Measurements from ENCODE around the gene TUBA1C. TPM values are rescaled to one million over a fixed set of nuclear protein-coding genes. Genes with fewer than 3 reads are reported as not detected.
"Not testable (repeated sequence)": the region's sequence is repeated elsewhere in the genome, so short reads cannot be mapped to it uniquely, and the experiment has no call there.

TUBA1C gene
- total RNA-seq, 1 donor from 2014 or later: 129 TPM

DNA sequence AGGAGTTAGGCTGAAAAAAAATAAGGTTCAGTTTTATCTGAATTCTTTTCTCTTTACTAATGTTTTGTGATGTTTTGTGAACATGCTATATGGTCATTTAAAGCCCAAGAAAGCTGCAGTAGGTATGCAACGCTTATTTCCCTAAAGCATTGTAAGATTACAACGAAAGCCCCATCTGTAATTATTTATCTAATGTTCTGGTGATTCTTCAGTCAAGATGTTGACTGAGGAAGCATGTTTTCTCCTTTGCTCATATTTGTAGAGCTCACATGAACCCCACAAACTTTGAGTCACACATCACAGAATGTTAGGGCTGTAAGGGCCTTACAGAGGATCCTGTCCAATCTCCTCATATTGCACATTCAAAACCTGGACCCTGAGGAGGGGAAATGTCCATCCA, 3.2 kb upstream of the TUBA1C start:
- H3K27me3 Mint-ChIP-seq (ENCODE audit: unreplicated experiment): peaks cover 5% of the 10 kb centered on the region
- TF ChIP-seq, protein P1, sequence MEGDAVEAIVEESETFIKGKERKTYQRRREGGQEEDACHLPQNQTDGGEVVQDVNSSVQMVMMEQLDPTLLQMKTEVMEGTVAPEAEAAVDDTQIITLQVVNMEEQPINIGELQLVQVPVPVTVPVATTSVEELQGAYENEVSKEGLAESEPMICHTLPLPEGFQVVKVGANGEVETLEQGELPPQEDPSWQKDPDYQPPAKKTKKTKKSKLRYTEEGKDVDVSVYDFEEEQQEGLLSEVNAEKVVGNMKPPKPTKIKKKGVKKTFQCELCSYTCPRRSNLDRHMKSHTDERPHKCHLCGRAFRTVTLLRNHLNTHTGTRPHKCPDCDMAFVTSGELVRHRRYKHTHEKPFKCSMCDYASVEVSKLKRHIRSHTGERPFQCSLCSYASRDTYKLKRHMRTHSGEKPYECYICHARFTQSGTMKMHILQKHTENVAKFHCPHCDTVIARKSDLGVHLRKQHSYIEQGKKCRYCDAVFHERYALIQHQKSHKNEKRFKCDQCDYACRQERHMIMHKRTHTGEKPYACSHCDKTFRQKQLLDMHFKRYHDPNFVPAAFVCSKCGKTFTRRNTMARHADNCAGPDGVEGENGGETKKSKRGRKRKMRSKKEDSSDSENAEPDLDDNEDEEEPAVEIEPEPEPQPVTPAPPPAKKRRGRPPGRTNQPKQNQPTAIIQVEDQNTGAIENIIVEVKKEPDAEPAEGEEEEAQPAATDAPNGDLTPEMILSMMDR (IDR thresholded peaks at IDR 0.05; ENCODE audit: unreplicated experiment): no peak
- H3K9me3 Mint-ChIP-seq (ENCODE audit: unreplicated experiment): no peaks in the 10 kb centered on the region
- DNase-seq (ENCODE audit: low spot score): no peak
- H3K36me3 Mint-ChIP-seq (ENCODE audit: low read depth, unreplicated experiment): no peaks in the 10 kb centered on the region
- H3K4me3 Mint-ChIP-seq (ENCODE audit: unreplicated experiment): no peak overlapping the region
- peaks cover 2% of the 10 kb centered on the region for H3K4me1 Mint-ChIP-seq (ENCODE audit: unreplicated experiment)
- H3K27ac Mint-ChIP-seq (ENCODE audit: unreplicated experiment): no peak overlapping the region

DNA sequence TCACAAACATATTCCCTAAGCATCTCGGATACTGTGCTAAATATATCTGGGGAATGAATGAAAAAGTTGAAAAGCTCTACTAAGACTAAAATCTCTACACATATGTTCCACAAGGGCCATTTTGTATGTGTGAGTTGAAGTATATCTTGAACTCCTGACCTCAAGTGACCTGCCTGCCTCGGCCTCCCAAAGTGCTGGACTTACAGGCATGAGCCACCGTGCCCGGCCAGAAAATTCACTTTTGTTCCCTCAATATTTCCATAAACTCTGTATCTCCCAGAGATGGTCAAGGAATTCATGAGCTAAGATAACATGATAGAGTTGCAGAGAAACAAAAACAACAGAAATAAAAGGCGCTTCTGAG, 1.5 kb upstream of the TUBA1C start:
- Mint-ChIP-seq H3K9me3 (ENCODE audit: unreplicated experiment) (no peaks in the 10 kb centered on the region), H3K27me3 (ENCODE audit: unreplicated experiment) (peaks cover 5% of the 10 kb centered on the region), H3K27ac (ENCODE audit: unreplicated experiment) (no peak overlapping the region), H3K4me3 (ENCODE audit: unreplicated experiment) (peak overlapping the region; percentile 96), H3K4me1 (ENCODE audit: unreplicated experiment) (peaks cover 6% of the 10 kb centered on the region), H3K36me3 (ENCODE audit: low read depth, unreplicated experiment) (peaks cover 3% of the 10 kb centered on the region)
- no peak for DNase-seq (ENCODE audit: low spot score)
- TF ChIP-seq, protein P1 (IDR thresholded peaks at IDR 0.05; ENCODE audit: unreplicated experiment): no peak

DNA sequence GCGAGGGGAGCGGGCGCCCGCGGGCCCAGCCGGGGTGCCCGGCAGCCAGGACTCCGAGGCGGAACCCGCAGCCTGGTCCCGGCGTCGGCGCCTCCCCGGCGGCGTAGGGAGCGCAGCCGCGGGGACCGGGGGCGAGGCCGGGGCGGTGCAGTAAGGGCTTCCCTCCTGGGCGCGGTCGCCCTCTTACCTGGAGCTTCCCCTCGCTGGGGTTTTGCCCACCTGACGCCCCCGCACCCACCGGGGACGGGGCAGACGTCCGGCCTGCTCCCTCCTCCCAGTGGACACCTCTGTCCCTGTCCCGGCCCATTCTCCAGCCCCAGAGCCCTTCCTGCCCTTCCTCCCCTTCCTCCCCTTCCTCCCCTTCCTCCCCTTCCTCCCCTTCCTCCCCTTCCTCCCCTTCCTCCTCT, 413 bp upstream of the TUBA1C start:
- DNase-seq (ENCODE audit: low spot score): peak; percentile 50
- H3K9me3 Mint-ChIP-seq (ENCODE audit: unreplicated experiment): no peaks in the 10 kb centered on the region
- H3K27me3 Mint-ChIP-seq (ENCODE audit: unreplicated experiment): peaks cover 5% of the 10 kb centered on the region
- H3K36me3 Mint-ChIP-seq (ENCODE audit: low read depth, unreplicated experiment): peaks cover 7% of the 10 kb centered on the region
- H3K4me1 Mint-ChIP-seq (ENCODE audit: unreplicated experiment): peaks cover 8% of the 10 kb centered on the region
- H3K4me3 Mint-ChIP-seq (ENCODE audit: unreplicated experiment): peak overlapping the region; percentile 96
- H3K27ac Mint-ChIP-seq (ENCODE audit: unreplicated experiment): no peak overlapping the region
- TF ChIP-seq, protein P1 (IDR thresholded peaks at IDR 0.05; ENCODE audit: unreplicated experiment): no peak

DNA sequence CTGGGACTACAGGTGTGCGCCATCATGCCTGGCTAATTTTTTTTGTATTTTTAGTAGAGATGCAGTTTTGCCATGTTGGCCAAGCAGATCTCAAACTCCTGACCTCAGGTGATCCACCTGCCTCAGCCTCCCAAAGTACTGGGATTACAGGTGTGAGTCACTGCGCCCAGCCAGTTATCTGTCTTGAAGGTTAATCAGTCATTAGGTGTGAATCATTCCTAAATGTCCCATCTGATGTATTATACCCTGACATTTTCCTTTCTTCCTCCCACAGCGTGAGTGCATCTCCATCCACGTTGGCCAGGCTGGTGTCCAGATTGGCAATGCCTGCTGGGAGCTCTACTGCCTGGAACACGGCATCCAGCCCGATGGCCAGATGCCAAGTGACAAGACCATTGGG, 4.3 kb downstream of the TUBA1C start:
- not testable (repeated sequence) for H3K27ac Mint-ChIP-seq (ENCODE audit: unreplicated experiment); H3K4me1 Mint-ChIP-seq (ENCODE audit: unreplicated experiment); H3K9me3 Mint-ChIP-seq (ENCODE audit: unreplicated experiment); H3K27me3 Mint-ChIP-seq (ENCODE audit: unreplicated experiment); H3K4me3 Mint-ChIP-seq (ENCODE audit: unreplicated experiment); DNase-seq (ENCODE audit: low spot score)
- peaks cover 30% of the 10 kb centered on the region for H3K36me3 Mint-ChIP-seq (ENCODE audit: low read depth, unreplicated experiment)

DNA sequence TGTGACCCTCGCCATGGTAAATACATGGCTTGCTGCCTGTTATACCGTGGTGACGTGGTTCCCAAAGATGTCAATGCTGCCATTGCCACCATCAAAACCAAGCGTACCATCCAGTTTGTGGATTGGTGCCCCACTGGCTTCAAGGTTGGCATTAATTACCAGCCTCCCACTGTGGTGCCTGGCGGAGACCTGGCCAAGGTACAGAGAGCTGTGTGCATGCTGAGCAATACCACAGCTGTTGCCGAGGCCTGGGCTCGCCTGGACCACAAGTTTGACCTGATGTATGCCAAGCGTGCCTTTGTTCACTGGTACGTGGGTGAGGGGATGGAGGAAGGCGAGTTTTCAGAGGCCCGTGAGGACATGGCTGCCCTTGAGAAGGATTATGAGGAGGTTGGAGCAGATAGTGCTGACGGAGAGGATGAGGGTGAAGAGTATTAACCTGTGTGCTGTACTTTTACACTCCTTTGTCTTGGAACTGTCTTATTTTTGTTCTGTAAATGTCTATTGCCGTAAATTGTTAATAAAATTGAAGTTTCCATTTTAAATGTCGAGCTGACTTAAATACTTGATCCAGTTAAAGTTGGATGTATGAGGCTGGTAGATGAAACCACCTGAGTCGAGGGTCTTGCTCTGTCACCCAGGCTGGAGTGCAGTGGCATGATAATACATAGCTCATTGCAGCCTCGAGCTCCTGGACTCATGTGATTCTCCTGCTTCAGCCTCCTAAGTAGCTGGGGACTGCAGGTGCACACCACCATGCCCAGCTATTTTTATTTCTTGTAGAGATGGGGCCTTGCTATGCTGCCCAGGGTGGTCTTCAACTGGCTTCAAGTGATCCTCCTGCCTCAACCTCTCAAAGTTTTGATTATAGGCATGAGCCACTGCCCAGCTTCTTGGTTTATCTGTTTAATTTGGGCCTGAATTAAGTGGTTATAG, 8.2 kb downstream of the TUBA1C start:
- Mint-ChIP-seq H3K9me3 (ENCODE audit: unreplicated experiment) (no peaks in the 10 kb centered on the region), H3K4me1 (ENCODE audit: unreplicated experiment) (peaks cover 2% of the 10 kb centered on the region), H3K36me3 (ENCODE audit: low read depth, unreplicated experiment) (peaks cover 31% of the 10 kb centered on the region), H3K27ac (ENCODE audit: unreplicated experiment) (no peak overlapping the region), H3K4me3 (ENCODE audit: unreplicated experiment) (peak overlapping the region; percentile 31), H3K27me3 (ENCODE audit: unreplicated experiment) (peaks cover 1% of the 10 kb centered on the region)
- TF ChIP-seq, protein P1 (IDR thresholded peaks at IDR 0.05; ENCODE audit: unreplicated experiment): no peak
- DNase-seq (ENCODE audit: low spot score): no peak

Data from endothelial cell (in vitro differentiated cells).